HuH-7 (cell line): ENCODE data around the gene PDGFRA.

Source experiments
- DNase-seq: peaks from one replicate; pipeline ENCODE4 v3.0.0; 2011; ENCODE audit warnings: low spot score

The PDGFRA gene

DNA sequence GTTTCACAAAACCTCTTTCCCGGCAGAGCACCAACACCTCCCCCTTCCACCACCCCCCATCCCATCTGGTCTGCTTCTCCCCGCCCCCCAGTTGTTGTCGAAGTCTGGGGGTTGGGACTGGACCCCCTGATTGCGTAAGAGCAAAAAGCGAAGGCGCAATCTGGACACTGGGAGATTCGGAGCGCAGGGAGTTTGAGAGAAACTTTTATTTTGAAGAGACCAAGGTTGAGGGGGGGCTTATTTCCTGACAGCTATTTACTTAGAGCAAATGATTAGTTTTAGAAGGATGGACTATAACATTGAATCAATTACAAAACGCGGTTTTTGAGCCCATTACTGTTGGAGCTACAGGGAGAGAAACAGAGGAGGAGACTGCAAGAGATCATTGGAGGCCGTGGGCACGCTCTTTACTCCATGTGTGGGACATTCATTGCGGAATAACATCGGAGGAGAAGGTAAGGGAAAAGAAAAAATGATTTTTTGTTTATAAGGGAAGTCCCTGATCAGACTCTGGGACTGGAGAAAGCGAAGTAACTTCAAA, at the start of gene PDGFRA:
PDGFRA (plus strand) TSS at position 333 of the 541 bp plus-strand sequence. CDS start 29,476 bp downstream, outside the sequence.
- DNase-seq, result peak; percentile 70

GRCh38 chr4:54184581-54184980, 44.5 kb upstream of the PDGFRA start:
- DNase-seq, result no peak

- peak; percentile 40 for DNase-seq
Observed at GRCh38 chr4:54185044-54185780, 43.9 kb upstream of the PDGFRA start.

DNA sequence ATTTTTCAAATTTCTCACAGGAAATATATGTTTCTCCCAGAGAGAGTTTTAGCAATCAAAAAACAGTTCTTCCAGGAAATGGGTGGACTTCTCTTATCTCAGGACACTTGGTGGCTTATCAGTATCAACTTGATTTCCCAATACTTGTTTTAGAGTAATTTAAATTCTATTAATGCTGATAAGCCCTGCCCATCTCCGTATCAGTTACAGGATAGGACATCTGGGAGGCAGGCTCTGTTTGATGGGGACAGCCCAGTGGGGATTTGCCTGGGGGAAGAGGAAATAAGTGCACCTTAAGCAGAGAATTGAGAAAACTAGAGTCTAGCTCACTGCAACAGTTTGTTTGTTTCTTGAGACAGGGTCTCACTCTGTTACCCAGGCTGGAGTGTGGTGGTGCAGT, 43.2 kb upstream of the PDGFRA start:
- peak; percentile 67 for DNase-seq

GRCh38 chr4:54186371-54186770, 42.7 kb upstream of the PDGFRA start:
- no peak for DNase-seq

DNA sequence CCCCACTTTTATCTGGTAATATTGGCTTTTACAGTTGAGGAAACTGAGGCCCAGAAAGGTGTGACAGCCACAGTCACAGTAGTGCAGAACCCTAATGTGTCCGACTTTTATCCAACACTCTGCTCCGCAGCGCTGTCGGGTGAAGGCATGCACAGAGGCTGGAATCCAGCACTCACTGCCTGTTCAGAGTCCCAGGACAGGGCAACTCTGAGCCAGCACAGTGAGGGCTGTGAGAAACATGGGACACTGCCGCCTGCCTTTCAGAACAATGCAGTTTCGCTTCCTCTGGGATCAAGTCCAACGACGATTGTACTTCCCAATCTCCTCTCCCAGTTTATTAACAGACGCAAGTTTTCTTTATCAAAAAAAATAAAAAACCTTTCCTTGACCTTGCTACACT, 41.9 kb upstream of the PDGFRA start:
- DNase-seq, result no peak

DNA sequence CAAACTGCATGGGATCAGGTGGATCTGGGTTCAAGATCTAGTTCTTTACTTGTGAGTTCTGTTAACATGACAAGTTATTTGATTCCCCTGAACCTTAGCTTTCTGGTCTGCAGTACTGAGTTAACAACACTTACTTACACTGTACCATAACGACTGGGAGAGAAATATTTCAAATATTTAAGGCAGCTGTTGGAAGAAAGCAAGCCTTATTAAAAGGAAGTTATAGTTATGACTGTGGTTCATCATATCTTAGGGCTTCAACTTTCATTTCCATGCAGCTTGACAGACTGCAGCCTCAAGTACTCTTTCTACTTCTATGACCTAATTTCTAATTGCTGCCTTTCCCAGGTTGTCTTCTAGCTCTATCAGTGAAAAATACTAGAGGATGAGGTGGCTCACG, 40.0 kb upstream of the PDGFRA start:
- no peak for DNase-seq

DNA sequence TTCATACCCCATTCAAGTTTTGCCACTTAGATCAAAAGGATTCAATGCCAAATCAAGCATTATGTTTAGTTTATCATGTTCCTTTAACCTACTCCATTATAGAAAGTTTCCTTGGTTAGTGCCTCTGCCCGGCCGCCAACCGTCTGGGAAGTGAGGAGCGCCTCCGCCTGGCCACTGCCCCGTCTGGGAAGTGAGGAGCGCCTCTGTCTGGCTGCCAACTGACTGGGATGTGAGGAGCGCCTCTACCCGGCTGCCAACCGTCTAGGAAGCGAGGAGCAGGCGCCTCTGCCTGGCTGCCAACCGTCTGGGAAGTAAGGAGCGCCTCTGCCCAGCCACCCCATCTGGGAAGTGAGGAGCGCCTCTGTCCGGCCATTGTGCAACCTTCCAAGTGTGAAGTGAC, 36.3 kb upstream of the PDGFRA start:
- no peak for DNase-seq

GRCh38 chr4:54197926-54198325, 31.2 kb upstream of the PDGFRA start:
- no peak for DNase-seq

DNA sequence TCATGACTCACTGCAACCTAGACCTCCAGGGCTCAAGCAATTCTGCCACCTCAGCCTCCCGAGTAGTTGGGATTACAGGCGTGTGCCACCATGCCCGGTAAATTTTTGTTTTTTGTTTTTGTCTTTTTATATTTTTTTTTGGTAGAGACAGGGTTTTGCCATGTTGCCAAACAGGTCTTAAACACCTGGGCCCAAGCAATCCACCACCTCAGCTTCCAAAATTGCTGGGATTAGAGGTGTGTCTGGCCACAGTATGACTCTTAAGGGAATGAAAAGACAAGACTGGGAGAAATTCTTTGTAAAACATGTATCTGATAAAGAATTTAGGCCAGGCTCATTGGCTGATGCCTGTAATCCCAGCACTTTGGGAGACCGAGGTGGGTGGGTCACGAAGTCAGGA, 29.2 kb upstream of the PDGFRA start:
- DNase-seq, result no peak

DNA sequence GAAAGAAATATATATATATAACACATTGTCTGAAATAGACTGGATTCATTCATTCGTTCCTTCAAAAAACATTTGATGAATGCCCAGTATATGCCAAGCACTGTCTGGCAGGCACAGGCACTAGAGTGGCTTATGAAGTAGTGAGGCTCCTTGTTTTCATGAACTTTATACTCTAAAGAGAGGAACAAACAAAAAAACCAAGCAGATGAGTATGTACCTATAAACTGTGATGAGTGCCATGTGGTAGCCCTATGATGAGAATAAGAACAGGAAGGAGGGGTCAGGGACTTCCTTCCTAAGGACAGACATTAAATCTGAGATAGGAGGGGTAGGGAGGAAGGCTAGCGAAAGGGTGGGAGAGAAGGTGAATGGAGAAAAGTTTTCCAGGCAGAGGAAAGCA, 19.5 kb upstream of the PDGFRA start:
- DNase-seq, result no peak

- DNase-seq, result no peak
Observed at GRCh38 chr4:54213001-54213400, 16.1 kb upstream of the PDGFRA start.

- DNase-seq, result no peak
Observed at GRCh38 chr4:54213761-54214160, 15.3 kb upstream of the PDGFRA start.

GRCh38 chr4:54215379-54216077, 13.6 kb upstream of the PDGFRA start:
- no peak for DNase-seq

- DNase-seq, result peak; percentile 94
Observed at GRCh38 chr4:54217642-54218495, 11.2 kb upstream of the PDGFRA start.

DNA sequence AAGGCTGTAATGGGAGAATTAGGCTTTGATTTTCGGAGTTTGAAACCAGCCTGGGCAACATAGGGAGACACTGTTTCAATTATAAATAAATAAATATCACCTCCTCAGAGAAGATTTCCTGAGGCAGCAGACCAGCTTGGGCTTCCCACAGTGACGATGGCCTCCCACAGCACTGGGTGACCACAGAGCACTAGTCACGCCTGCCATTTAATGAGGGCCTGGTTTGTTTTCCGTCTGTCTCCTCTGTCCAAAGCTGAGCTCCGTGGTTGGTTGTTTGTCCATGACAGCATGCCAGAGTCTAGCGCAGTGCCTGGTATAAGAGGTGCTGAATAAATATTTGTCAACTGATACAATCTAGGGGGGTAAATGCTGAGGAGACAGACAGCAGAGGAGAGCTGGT, 10.4 kb upstream of the PDGFRA start:
- no peak for DNase-seq

DNA sequence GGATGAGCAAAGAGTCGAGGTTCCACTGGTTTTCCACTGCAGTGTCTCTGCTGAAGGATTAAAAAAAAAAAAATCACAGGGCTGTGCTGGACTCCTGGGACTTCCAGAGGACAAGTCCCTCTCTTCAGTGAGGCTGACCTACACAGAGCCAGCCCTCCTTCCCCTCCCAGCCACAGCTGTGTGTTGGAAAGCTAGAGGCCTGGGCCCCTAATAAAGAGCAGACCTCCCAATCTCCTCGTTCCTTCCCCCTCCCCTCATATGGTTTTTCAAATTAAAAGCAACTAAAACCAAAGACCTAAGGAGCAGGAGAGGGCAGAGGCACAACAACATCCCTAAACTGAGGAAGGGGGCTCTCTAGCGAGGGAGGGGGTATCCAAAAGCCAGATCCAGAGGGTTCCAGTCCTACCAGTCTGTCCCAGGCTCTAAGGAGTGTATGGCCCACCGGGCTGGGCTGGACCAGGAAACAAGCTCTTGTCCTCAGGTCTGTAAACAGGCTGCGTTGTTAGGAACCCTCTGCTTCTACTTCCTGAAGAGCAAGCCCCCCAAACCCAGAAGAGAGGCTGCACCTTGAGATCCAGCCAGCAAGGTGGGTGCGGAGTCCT, 4.0 kb upstream of the PDGFRA start:
- DNase-seq, result no peak

DNA sequence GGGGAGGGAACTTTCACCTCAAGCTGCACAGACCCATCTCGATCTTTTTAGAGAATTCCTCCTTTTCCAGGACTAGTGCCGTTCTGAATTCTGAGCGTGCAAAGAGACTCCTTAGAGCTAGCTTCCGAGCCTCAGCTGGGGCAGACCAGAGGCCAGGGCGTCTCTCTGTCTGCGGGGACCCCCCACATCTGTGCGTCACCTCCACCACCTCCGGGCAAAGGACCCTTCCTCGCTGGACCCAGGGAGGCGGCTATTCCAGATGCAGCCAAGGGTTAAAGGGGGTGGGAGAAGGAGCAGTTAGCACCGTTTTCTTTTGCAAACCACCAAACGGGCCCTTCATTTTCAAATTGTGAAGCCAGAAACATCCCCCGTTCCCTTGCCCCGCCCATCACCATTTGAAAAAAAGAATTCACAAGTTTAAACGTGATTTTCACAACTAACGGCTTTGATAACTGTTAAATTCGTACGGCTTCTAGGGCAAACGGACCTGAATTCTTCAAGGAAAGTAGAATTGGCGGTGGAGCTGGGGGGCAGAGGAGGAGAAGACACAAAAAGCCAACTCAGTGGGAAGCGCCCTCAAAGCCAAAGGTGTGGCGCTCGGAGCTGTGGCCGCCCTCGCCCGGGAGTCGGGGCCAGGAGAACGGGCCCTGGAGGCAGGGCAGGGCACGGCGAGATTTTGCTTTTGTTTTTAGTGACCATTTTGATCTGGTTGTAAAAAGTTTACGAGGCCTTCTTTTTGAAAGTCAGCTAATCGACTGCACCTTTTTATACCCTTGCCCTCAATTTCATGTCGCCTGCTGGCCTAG, 3.3 kb upstream of the PDGFRA start:
- no peak for DNase-seq

DNA sequence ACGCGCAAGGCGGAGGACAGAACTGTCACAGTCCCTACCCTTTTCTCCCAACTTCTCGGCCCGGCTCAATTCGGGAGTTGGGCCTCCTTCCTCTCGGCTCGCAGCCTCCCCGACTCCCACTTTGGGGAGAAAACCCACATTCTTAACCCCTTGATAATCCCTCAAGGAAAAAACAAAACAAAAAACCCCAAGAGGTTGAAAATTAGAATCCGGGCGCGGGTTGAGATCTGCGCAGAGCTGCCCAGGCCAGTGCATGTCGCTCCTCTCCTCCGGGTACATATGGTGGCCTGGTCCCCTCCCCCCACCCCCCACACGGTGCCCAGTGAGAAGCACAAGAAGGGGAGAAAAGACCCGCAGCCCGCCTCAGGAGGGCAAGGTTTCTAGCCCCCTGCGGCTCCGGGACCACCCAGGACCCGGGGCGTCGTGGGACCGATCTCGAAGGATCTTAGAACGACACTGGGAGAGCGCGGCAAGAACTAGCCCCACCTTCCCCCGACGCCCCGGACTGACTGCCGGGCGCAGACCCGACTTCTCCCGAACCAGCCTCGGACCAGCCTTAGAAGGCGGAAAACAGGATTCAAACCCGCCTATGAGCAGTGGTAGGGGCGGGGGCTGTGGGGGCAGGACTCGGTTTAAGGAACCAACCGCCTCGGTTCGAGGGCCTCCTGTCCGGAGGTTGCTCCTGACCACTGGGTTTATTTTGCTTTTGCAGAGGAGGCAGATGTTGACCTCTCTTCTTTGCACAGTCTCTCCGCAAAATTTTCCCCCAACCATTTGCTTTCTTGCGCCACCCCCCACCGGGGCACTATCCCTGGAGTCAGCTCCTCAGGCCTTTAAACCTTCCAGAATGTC, 2.5 kb upstream of the PDGFRA start:
- DNase-seq, result peak; percentile 60
